Neural cell (in vitro differentiated cells): Measurements from ENCODE around the gene LRRC45.

Source experiments
- EP300 ChIP-seq: fragments of 450-650 bp; conservative IDR thresholded peaks from 2 replicates; pipeline ENCODE4 v1.6.1; 2014; ENCODE audit warnings: antibody characterized with exemption, mild to moderate bottlenecking, moderate library complexity; ENCODE audit not compliant: poor library complexity, severe bottlenecking
- EZH2 ChIP-seq: fragments of 200-600, 300-800 bp; shearing (Covaris generic), sonication (generic); IDR thresholded peaks from 2 replicates; pipeline ENCODE4 v1.6.1; 2014; ENCODE audit warnings: antibody characterized with exemption, low read length, borderline replicate concordance, mild to moderate bottlenecking; ENCODE audit not compliant: insufficient read depth, poor library complexity, severe bottlenecking
- MXI1 ChIP-seq: fragments of 450-650 bp; conservative IDR thresholded peaks from 2 replicates; pipeline ENCODE4 v1.6.1; 2014; ENCODE audit warnings: antibody characterized with exemption, mild to moderate bottlenecking; ENCODE audit not compliant: poor library complexity, severe bottlenecking
- POLR2AphosphoS5 ChIP-seq: IDR thresholded peaks from 2 replicates; pipeline ENCODE4 v1.6.1; 2012
- RAD21 ChIP-seq: fragments of 450-650 bp; conservative IDR thresholded peaks from 2 replicates; pipeline ENCODE4 v1.6.1; 2014; ENCODE audit warnings: antibody characterized with exemption, mild to moderate bottlenecking, moderate library complexity
- SMC3 ChIP-seq: fragments of 450-650 bp; conservative IDR thresholded peaks from 2 replicates; pipeline ENCODE4 v1.6.1; 2014; ENCODE audit warnings: antibody characterized with exemption, mild to moderate bottlenecking, moderate library complexity; ENCODE audit not compliant: poor library complexity
- TAF1 ChIP-seq: IDR thresholded peaks from 2 replicates; pipeline ENCODE4 v1.6.1; 2012; ENCODE audit warnings: low read depth
- TF ChIP-seq, protein P1 (sequence below): IDR thresholded peaks from 2 replicates; pipeline ENCODE4 v1.6.1; 2012; ENCODE audit warnings: borderline replicate concordance
- TF ChIP-seq, protein P2 (sequence below): fragments of 450-650 bp; IDR thresholded peaks from 2 replicates; pipeline ENCODE4 v1.5.1; 2014; ENCODE audit warnings: antibody characterized with exemption, mild to moderate bottlenecking, moderate library complexity; ENCODE audit not compliant: poor library complexity, severe bottlenecking

DNA sequence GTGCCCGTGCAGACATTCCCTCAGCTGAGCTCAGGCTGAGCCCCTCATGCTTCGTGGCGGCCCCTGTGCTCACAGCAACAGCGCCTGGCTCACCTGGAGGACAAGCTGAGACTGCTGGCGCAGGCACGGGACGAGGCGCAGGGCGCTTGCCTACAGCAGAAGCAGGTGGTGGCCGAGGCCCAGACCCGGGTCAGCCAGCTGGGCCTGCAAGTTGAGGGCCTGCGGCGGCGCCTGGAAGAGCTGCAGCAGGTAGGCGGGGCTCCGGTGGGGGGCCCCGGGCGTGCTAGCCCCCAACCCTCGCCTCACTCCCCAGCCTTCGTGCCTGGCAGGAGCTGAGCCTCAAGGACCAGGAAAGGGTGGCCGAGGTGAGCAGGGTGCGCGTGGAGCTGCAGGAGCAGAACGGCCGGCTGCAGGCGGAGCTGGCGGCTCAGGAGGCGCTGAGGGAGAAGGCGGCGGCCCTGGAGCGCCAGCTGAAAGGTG is 6.9 kb downstream of the LRRC45 start:
- TF ChIP-seq, protein P1, sequence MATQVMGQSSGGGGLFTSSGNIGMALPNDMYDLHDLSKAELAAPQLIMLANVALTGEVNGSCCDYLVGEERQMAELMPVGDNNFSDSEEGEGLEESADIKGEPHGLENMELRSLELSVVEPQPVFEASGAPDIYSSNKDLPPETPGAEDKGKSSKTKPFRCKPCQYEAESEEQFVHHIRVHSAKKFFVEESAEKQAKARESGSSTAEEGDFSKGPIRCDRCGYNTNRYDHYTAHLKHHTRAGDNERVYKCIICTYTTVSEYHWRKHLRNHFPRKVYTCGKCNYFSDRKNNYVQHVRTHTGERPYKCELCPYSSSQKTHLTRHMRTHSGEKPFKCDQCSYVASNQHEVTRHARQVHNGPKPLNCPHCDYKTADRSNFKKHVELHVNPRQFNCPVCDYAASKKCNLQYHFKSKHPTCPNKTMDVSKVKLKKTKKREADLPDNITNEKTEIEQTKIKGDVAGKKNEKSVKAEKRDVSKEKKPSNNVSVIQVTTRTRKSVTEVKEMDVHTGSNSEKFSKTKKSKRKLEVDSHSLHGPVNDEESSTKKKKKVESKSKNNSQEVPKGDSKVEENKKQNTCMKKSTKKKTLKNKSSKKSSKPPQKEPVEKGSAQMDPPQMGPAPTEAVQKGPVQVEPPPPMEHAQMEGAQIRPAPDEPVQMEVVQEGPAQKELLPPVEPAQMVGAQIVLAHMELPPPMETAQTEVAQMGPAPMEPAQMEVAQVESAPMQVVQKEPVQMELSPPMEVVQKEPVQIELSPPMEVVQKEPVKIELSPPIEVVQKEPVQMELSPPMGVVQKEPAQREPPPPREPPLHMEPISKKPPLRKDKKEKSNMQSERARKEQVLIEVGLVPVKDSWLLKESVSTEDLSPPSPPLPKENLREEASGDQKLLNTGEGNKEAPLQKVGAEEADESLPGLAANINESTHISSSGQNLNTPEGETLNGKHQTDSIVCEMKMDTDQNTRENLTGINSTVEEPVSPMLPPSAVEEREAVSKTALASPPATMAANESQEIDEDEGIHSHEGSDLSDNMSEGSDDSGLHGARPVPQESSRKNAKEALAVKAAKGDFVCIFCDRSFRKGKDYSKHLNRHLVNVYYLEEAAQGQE: no peak
- TF ChIP-seq, protein P2, sequence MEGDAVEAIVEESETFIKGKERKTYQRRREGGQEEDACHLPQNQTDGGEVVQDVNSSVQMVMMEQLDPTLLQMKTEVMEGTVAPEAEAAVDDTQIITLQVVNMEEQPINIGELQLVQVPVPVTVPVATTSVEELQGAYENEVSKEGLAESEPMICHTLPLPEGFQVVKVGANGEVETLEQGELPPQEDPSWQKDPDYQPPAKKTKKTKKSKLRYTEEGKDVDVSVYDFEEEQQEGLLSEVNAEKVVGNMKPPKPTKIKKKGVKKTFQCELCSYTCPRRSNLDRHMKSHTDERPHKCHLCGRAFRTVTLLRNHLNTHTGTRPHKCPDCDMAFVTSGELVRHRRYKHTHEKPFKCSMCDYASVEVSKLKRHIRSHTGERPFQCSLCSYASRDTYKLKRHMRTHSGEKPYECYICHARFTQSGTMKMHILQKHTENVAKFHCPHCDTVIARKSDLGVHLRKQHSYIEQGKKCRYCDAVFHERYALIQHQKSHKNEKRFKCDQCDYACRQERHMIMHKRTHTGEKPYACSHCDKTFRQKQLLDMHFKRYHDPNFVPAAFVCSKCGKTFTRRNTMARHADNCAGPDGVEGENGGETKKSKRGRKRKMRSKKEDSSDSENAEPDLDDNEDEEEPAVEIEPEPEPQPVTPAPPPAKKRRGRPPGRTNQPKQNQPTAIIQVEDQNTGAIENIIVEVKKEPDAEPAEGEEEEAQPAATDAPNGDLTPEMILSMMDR: no peak
- TF ChIP-seq EZH2 (no peak), TAF1 (no peak), EP300 (no peak), POLR2AphosphoS5 (no peak), RAD21 (no peak), MXI1 (no peak), SMC3 (no peak)
